ENCODE measurements around the gene ARHGAP44.
A peak's percentile ranks its signal among the peaks of the same experiment; 100 is the strongest.

ARHGAP44 gene

GRCh38 chr17:12773153-12773552 lies 16.1 kb upstream of the ARHGAP44 start:
- Histone ChIP-seq H3K9me3 (replicated peaks; ENCODE audit: low read length) (no peaks in the 10 kb centered on the region), H3K4me2 (ENCODE audit: low read length) (no peak overlapping the region), H3K9ac (ENCODE audit: low read depth, low read length) (no peak overlapping the region), H3K4me3 (ENCODE audit: low read length) (no peak overlapping the region), H3K27me3 (ENCODE audit: control insufficient read depth, insufficient read depth, low read length) (no peaks in the 10 kb centered on the region), H3K4me1 (ENCODE audit: control insufficient read depth, insufficient read depth, low read length) (no peaks in the 10 kb centered on the region), H3K36me3 (ENCODE audit: insufficient read depth, low read length) (no peaks in the 10 kb centered on the region)

GRCh38 chr17:12789075-12789480 lies 220 bp upstream of the ARHGAP44 start:
- no peaks in the 10 kb centered on the region for H3K9me3 ChIP-seq (replicated peaks; ENCODE audit: low read length)
- no peaks in the 10 kb centered on the region for H3K36me3 ChIP-seq (ENCODE audit: insufficient read depth, low read length)
- H3K4me2 ChIP-seq (ENCODE audit: low read length): peak overlapping the region; percentile 93
- peaks cover 36% of the 10 kb centered on the region for H3K27me3 ChIP-seq (ENCODE audit: control insufficient read depth, insufficient read depth, low read length)
- H3K4me3 ChIP-seq (ENCODE audit: low read length): peak overlapping the region; percentile 84
- peak overlapping the region; percentile 60 for H3K9ac ChIP-seq (ENCODE audit: low read depth, low read length)
- peaks cover 8% of the 10 kb centered on the region for H3K4me1 ChIP-seq (ENCODE audit: control insufficient read depth, insufficient read depth, low read length)

- no peak overlapping the region for H3K9ac ChIP-seq (ENCODE audit: low read depth, low read length)
- peaks cover 35% of the 10 kb centered on the region for H3K27me3 ChIP-seq (ENCODE audit: control insufficient read depth, insufficient read depth, low read length)
- H3K4me2 ChIP-seq (ENCODE audit: low read length): peak overlapping the region; percentile 93
- H3K9me3 ChIP-seq (replicated peaks; ENCODE audit: low read length): no peaks in the 10 kb centered on the region
- peaks cover 8% of the 10 kb centered on the region for H3K4me1 ChIP-seq (ENCODE audit: control insufficient read depth, insufficient read depth, low read length)
- H3K36me3 ChIP-seq (ENCODE audit: insufficient read depth, low read length): no peaks in the 10 kb centered on the region
- H3K4me3 ChIP-seq (ENCODE audit: low read length): peak overlapping the region; percentile 84
These were observed 1.2 kb downstream of the ARHGAP44 start for GRCh38 chr17:12790249-12791106.

- Histone ChIP-seq H3K9me3 (replicated peaks; ENCODE audit: low read length) (no peaks in the 10 kb centered on the region), H3K4me1 (ENCODE audit: control insufficient read depth, insufficient read depth, low read length) (peaks cover 2% of the 10 kb centered on the region), H3K9ac (ENCODE audit: low read depth, low read length) (no peak overlapping the region)
These were observed 5.7 kb downstream of the ARHGAP44 start for GRCh38 chr17:12794919-12795532.

GRCh38 chr17:12800855-12801365 lies 11.6 kb downstream of the ARHGAP44 start:
- Histone ChIP-seq H3K36me3 (ENCODE audit: insufficient read depth, low read length) (no peaks in the 10 kb centered on the region), H3K27me3 (ENCODE audit: control insufficient read depth, insufficient read depth, low read length) (no peaks in the 10 kb centered on the region), H3K4me2 (ENCODE audit: low read length) (no peak overlapping the region), H3K4me3 (ENCODE audit: low read length) (no peak overlapping the region), H3K9ac (ENCODE audit: low read depth, low read length) (no peak overlapping the region), H3K9me3 (replicated peaks; ENCODE audit: low read length) (no peaks in the 10 kb centered on the region), H3K4me1 (ENCODE audit: control insufficient read depth, insufficient read depth, low read length) (no peaks in the 10 kb centered on the region)

More at GRCh38 chr17:12794919-12795532, 5.7 kb downstream of the ARHGAP44 start:
- H3K27me3 ChIP-seq (ENCODE audit: control insufficient read depth, insufficient read depth, low read length): peaks cover 24% of the 10 kb centered on the region
- H3K4me2 ChIP-seq (ENCODE audit: low read length): no peak overlapping the region
- no peak overlapping the region for H3K4me3 ChIP-seq (ENCODE audit: low read length)
- H3K36me3 ChIP-seq (ENCODE audit: insufficient read depth, low read length): no peaks in the 10 kb centered on the region

GRCh38 chr17:12806630-12807029 lies 17.3 kb downstream of the ARHGAP44 start:
- Histone ChIP-seq H3K36me3 (ENCODE audit: insufficient read depth, low read length) (no peaks in the 10 kb centered on the region), H3K4me1 (ENCODE audit: control insufficient read depth, insufficient read depth, low read length) (no peaks in the 10 kb centered on the region), H3K4me2 (ENCODE audit: low read length) (no peak overlapping the region), H3K27me3 (ENCODE audit: control insufficient read depth, insufficient read depth, low read length) (no peaks in the 10 kb centered on the region), H3K4me3 (ENCODE audit: low read length) (no peak overlapping the region), H3K9ac (ENCODE audit: low read depth, low read length) (no peak overlapping the region), H3K9me3 (replicated peaks; ENCODE audit: low read length) (no peaks in the 10 kb centered on the region)

GRCh38 chr17:12808723-12809122 lies 19.4 kb downstream of the ARHGAP44 start:
- Histone ChIP-seq H3K9me3 (replicated peaks; ENCODE audit: low read length) (no peaks in the 10 kb centered on the region), H3K4me3 (ENCODE audit: low read length) (no peak overlapping the region), H3K9ac (ENCODE audit: low read depth, low read length) (no peak overlapping the region), H3K4me2 (ENCODE audit: low read length) (no peak overlapping the region), H3K4me1 (ENCODE audit: control insufficient read depth, insufficient read depth, low read length) (no peaks in the 10 kb centered on the region), H3K27me3 (ENCODE audit: control insufficient read depth, insufficient read depth, low read length) (no peaks in the 10 kb centered on the region), H3K36me3 (ENCODE audit: insufficient read depth, low read length) (no peaks in the 10 kb centered on the region)

- no peak overlapping the region for H3K4me3 ChIP-seq (ENCODE audit: low read length)
- H3K9ac ChIP-seq (ENCODE audit: low read depth, low read length): no peak overlapping the region
- H3K4me2 ChIP-seq (ENCODE audit: low read length): no peak overlapping the region
- H3K9me3 ChIP-seq (replicated peaks; ENCODE audit: low read length): no peaks in the 10 kb centered on the region
- no peaks in the 10 kb centered on the region for H3K36me3 ChIP-seq (ENCODE audit: insufficient read depth, low read length)
- H3K27me3 ChIP-seq (ENCODE audit: control insufficient read depth, insufficient read depth, low read length): no peaks in the 10 kb centered on the region
- H3K4me1 ChIP-seq (ENCODE audit: control insufficient read depth, insufficient read depth, low read length): no peaks in the 10 kb centered on the region
These were observed 23.6 kb downstream of the ARHGAP44 start for GRCh38 chr17:12812877-12813276.

GRCh38 chr17:12813664-12814063 lies 24.4 kb downstream of the ARHGAP44 start:
- Histone ChIP-seq H3K4me2 (ENCODE audit: low read length) (no peak overlapping the region), H3K4me3 (ENCODE audit: low read length) (no peak overlapping the region), H3K36me3 (ENCODE audit: insufficient read depth, low read length) (no peaks in the 10 kb centered on the region), H3K9me3 (replicated peaks; ENCODE audit: low read length) (no peaks in the 10 kb centered on the region), H3K27me3 (ENCODE audit: control insufficient read depth, insufficient read depth, low read length) (no peaks in the 10 kb centered on the region), H3K9ac (ENCODE audit: low read depth, low read length) (no peak overlapping the region), H3K4me1 (ENCODE audit: control insufficient read depth, insufficient read depth, low read length) (no peaks in the 10 kb centered on the region)

- Histone ChIP-seq H3K4me1 (ENCODE audit: control insufficient read depth, insufficient read depth, low read length) (no peaks in the 10 kb centered on the region), H3K4me3 (ENCODE audit: low read length) (no peak overlapping the region), H3K9ac (ENCODE audit: low read depth, low read length) (no peak overlapping the region), H3K36me3 (ENCODE audit: insufficient read depth, low read length) (no peaks in the 10 kb centered on the region), H3K4me2 (ENCODE audit: low read length) (no peak overlapping the region), H3K27me3 (ENCODE audit: control insufficient read depth, insufficient read depth, low read length) (no peaks in the 10 kb centered on the region), H3K9me3 (replicated peaks; ENCODE audit: low read length) (no peaks in the 10 kb centered on the region)
These were observed 25.4 kb downstream of the ARHGAP44 start for GRCh38 chr17:12814718-12815117.

- H3K9me3 ChIP-seq (replicated peaks; ENCODE audit: low read length): no peaks in the 10 kb centered on the region
- no peaks in the 10 kb centered on the region for H3K36me3 ChIP-seq (ENCODE audit: insufficient read depth, low read length)
- no peak overlapping the region for H3K4me3 ChIP-seq (ENCODE audit: low read length)
- no peak overlapping the region for H3K4me2 ChIP-seq (ENCODE audit: low read length)
- no peaks in the 10 kb centered on the region for H3K27me3 ChIP-seq (ENCODE audit: control insufficient read depth, insufficient read depth, low read length)
- H3K4me1 ChIP-seq (ENCODE audit: control insufficient read depth, insufficient read depth, low read length): no peaks in the 10 kb centered on the region
- H3K9ac ChIP-seq (ENCODE audit: low read depth, low read length): no peak overlapping the region
These were observed 26.4 kb downstream of the ARHGAP44 start for GRCh38 chr17:12815642-12816141.

All from skeletal muscle satellite cell (primary cell).